ENCODE results near the gene TMEM132D. TPM values are rescaled to one million over a fixed set of nuclear protein-coding genes. Genes with fewer than 3 reads are reported as not detected.

Gene TMEM132D
- total and polyA plus RNA-seq, 4 donors = 0.01 to 0.14 (median 0.08) TPM

- WGBS = 74% methylated on average over 4 of the region's 4 CpGs
- Histone ChIP-seq H3K9ac (ENCODE audit: low read depth in 1 of 2, low read length in 2 of 2) (no peak overlapping the region), H3K9me3 (ENCODE audit: control insufficient read depth in 4 of 4, low read length in 3 of 4) (peaks cover 0 to 9% (median 4%) of the 10 kb centered on the region in 4 donors), H3K27me3 (ENCODE audit: control insufficient read depth in 4 of 4, insufficient read depth in 4 of 4, low read length in 3 of 4) (no peaks in the 10 kb centered on the region), H3K4me1 (ENCODE audit: control insufficient read depth in 4 of 4, insufficient read depth in 4 of 4, low read length in 3 of 4) (no peaks in the 10 kb centered on the region), H3K4me3 (ENCODE audit: low read depth in 1 of 3, low read length in 3 of 3) (no peak overlapping the region), H3K36me3 (ENCODE audit: control insufficient read depth in 4 of 4, insufficient read depth in 3 of 4, low read depth in 1 of 4, low read length in 3 of 4) (no peaks in the 10 kb centered on the region), H3K27ac (ENCODE audit: low read depth in 1 of 2, low read length in 2 of 2) (no peak overlapping the region)
- DNase-seq (ENCODE audit: low spot score) = no peak
- no peak for TF ChIP-seq CTCF (IDR thresholded peaks at IDR 0.05; ENCODE audit: low read depth, low read length, missing input control)
- TF ChIP-seq GABPA (IDR thresholded peaks at IDR 0.05 in 1 of 2, conservative IDR thresholded peaks at IDR 0.05 in 1 of 2) = no peak
Observed at GRCh38 chr12:129863938-129864337, 39.9 kb downstream of the TMEM132D start.

- Histone ChIP-seq H3K27me3 (ENCODE audit: control insufficient read depth in 4 of 4, insufficient read depth in 4 of 4, low read length in 3 of 4) (no peaks in the 10 kb centered on the region), H3K27ac (ENCODE audit: low read depth in 1 of 2, low read length in 2 of 2) (no peak overlapping the region), H3K4me1 (ENCODE audit: control insufficient read depth in 4 of 4, insufficient read depth in 4 of 4, low read length in 3 of 4) (no peaks in the 10 kb centered on the region), H3K36me3 (ENCODE audit: control insufficient read depth in 4 of 4, insufficient read depth in 3 of 4, low read depth in 1 of 4, low read length in 3 of 4) (no peaks in the 10 kb centered on the region), H3K9me3 (ENCODE audit: control insufficient read depth in 4 of 4, low read length in 3 of 4) (peaks cover 0 to 9% (median 3%) of the 10 kb centered on the region in 4 donors), H3K9ac (ENCODE audit: low read depth in 1 of 2, low read length in 2 of 2) (no peak overlapping the region), H3K4me3 (ENCODE audit: low read depth in 1 of 3, low read length in 3 of 3) (no peak overlapping the region)
- TF ChIP-seq HNF4G (IDR thresholded peaks at IDR 0.05) = no peak
- no peak for TF ChIP-seq RAD21 (IDR thresholded peaks at IDR 0.05)
- TF ChIP-seq TAF1 (conservative IDR thresholded peaks at IDR 0.05) = no peak
- no peak for TF ChIP-seq CTCF (IDR thresholded peaks at IDR 0.05; ENCODE audit: low read depth, low read length, missing input control)
- no peak for TF ChIP-seq ZBTB33 (IDR thresholded peaks at IDR 0.05)
- TF ChIP-seq GABPA (IDR thresholded peaks at IDR 0.05 in 1 of 2, conservative IDR thresholded peaks at IDR 0.05 in 1 of 2) = no peak
- TF ChIP-seq HNF4A (conservative IDR thresholded peaks at IDR 0.05) = no peak
- TF ChIP-seq EGR1 (IDR thresholded peaks at IDR 0.05; ENCODE audit: low read depth in 2 of 2) = no peak
- TF ChIP-seq ATF3 (IDR thresholded peaks at IDR 0.05) = no peak
- no peak for TF ChIP-seq SP1 (IDR thresholded peaks at IDR 0.05)
- no peak for TF ChIP-seq REST (IDR thresholded peaks at IDR 0.05)
- TF ChIP-seq RXRA (IDR thresholded peaks at IDR 0.05) = no peak
- no peak for TF ChIP-seq NR2F2 (IDR thresholded peaks at IDR 0.05)
- no peak for TF ChIP-seq MAX (IDR thresholded peaks at IDR 0.05)
- no peak for TF ChIP-seq FOXA1 (IDR thresholded peaks at IDR 0.05)
- TF ChIP-seq JUND (IDR thresholded peaks at IDR 0.05) = no peak
- TF ChIP-seq YY1 (IDR thresholded peaks at IDR 0.05) = no peak
- TF ChIP-seq FOXA2 (IDR thresholded peaks at IDR 0.05) = no peak
- WGBS = 60% methylated on average over 7 of the region's 7 CpGs
- no peak for DNase-seq (ENCODE audit: low spot score)
Observed at GRCh38 chr12:129862561-129863175, 41.2 kb downstream of the TMEM132D start.

Data from liver (tissue), 9 donors.